ENCODE data around the gene SLC22A17. TPM values are rescaled to one million over a fixed set of nuclear protein-coding genes. Genes with fewer than 3 reads are reported as not detected.
A peak's percentile ranks its signal among the peaks of the same experiment; 100 is the strongest.

Gene SLC22A17
- total and polyA plus RNA-seq, 2 of the 13 experiments (the other 11 are each of a cell fraction or from before 2014, with no cell fraction given): 0.95 to 1.1 TPM

GRCh38 chr14:23322568-23323517 is 29.8 kb downstream of the SLC22A17 start (continued):
- TF ChIP-seq DDIT3 (CRISPR knock-in tag; IDR thresholded peaks at IDR 0.05): no peak
- TF ChIP-seq CREBL2 (CRISPR knock-in tag; IDR thresholded peaks at IDR 0.05; ENCODE audit: borderline replicate concordance): no peak
- TF ChIP-seq PATZ1 (CRISPR knock-in tag; IDR thresholded peaks at IDR 0.05): no peak
- no peak for TF ChIP-seq KMT2A (CRISPR knock-in tag; IDR thresholded peaks at IDR 0.05)
- no peak for TF ChIP-seq MIER3 (CRISPR knock-in tag; IDR thresholded peaks at IDR 0.05; ENCODE audit: borderline replicate concordance)
- TF ChIP-seq KLF13 (CRISPR knock-in tag; IDR thresholded peaks at IDR 0.05): no peak
- no peak for TF ChIP-seq BATF2 (CRISPR knock-in tag; IDR thresholded peaks at IDR 0.05)
- TF ChIP-seq FOXO4 (CRISPR knock-in tag; conservative IDR thresholded peaks at IDR 0.05): no peak
- TF ChIP-seq ZNF670 (CRISPR knock-in tag; IDR thresholded peaks at IDR 0.05; ENCODE audit: borderline replicate concordance): no peak
- no peak for TF ChIP-seq IRF2 (CRISPR knock-in tag; IDR thresholded peaks at IDR 0.05)
- TF ChIP-seq ZNF879 (CRISPR knock-in tag; IDR thresholded peaks at IDR 0.05): peak; percentile 68; the same call in 1 of the 2 replicates
- no peak; the same call in 1 of the 2 replicates for TF ChIP-seq ZNF30 (CRISPR knock-in tag; IDR thresholded peaks at IDR 0.05)
- TF ChIP-seq ZBTB34 (CRISPR knock-in tag; IDR thresholded peaks at IDR 0.05): no peak
- TF ChIP-seq ZNF780A (CRISPR knock-in tag; IDR thresholded peaks at IDR 0.05): no peak
- TF ChIP-seq HNRNPUL1 (IDR thresholded peaks at IDR 0.05; ENCODE audit: low read depth, low read length): no peak
- TF ChIP-seq ZNF329 (CRISPR knock-in tag; IDR thresholded peaks at IDR 0.05; ENCODE audit: low read depth): 0 out of 2 replicates have a peak, but pooled peaks have one; percentile 27
- TF ChIP-seq ZBTB46 (CRISPR knock-in tag; IDR thresholded peaks at IDR 0.05; ENCODE audit: borderline replicate concordance): no peak
- TF ChIP-seq NAIF1 (CRISPR knock-in tag; IDR thresholded peaks at IDR 0.05; ENCODE audit: borderline replicate concordance): no peak
- no peak for TF ChIP-seq PRPF4 (IDR thresholded peaks at IDR 0.05; ENCODE audit: low read depth, low read length, poor library complexity, severe bottlenecking)
